HG03175 (cell line): ENCODE measurements around the gene WDR13.
A peak's percentile ranks its signal among the peaks of the same experiment; 100 is the strongest.

Experiments used
- ATAC-seq: cut with Tn5 transposase; IDR thresholded peaks from one replicate; pipeline ENCODE4 v1.9.1; 2021; ENCODE audit warnings: mild to moderate bottlenecking, moderate library complexity; ENCODE audit not compliant: unreplicated experiment

WDR13 gene

DNA sequence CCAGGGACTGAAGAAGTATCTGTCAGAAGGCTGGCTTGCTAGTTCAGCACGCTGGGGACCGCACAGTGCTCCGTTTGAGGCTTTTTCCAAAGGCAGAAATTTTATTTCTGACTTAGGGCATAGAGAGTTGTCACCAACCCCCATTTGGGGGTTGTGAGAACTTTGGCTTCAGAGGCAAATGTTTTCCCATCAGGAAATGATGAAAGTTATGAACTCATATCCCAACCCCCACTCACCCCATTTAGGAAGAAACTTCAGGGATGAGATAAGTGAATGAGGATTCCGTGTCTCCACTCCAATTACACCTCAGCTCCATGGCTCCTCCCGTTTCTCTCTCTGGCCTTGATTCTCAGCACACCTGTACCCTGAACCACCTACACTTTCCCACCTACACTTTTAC lies 4.3 kb upstream of the WDR13 start:
- ATAC-seq, result no peak

DNA sequence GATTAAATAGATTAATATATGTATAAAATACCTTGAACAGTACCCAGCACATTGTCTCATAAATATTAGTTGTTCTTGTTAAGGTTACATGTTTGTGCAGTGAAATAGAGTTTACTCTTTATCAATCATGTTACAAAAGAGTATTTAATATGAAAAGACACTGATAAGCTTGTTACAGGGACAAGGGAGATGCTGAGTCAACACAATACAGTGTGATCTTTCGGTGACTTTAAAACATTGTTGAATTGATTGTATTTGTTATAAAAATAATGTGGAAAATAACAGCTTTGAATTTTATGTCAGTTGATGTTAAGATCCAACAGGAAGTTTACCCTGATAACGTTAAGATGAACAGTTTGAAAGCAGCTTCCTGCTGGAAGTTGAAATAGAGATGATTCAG lies 1.4 kb upstream of the WDR13 start:
- ATAC-seq, result no peak

DNA sequence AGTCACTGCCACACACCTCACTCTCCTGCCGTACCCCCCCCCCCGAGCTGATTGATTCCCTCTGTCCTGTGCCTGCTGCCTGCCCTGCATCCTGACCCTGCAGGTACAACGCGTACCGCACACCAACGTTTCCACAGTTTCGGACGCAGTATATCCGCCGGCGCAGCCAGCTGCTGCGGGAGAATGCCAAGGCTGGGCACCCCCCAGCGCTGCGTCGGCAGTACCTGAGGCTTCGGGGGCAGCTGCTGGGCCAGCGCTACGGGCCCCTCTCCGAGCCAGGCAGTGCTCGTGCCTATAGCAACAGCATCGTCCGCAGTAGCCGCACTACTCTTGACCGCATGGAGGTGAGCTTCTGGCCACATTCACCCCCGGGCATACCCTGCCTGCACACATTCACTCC lies 1.3 kb downstream of the WDR13 start:
- no peak for ATAC-seq

DNA sequence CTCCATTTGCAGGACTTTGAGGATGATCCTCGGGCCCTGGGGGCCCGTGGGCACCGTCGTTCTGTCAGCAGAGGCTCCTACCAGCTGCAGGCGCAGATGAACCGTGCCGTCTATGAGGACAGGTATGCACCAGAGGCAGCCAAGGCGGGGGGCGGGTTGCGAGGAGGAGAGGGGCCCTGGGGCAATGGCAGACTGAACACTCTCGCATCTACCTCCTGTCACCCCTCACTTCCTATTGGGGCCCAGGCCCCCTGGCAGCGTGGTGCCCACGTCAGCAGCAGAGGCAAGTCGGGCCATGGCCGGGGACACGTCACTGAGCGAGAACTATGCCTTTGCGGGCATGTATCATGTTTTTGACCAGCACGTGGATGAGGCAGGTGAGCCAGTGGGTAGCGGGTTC lies 2.0 kb downstream of the WDR13 start:
- ATAC-seq, result no peak

DNA sequence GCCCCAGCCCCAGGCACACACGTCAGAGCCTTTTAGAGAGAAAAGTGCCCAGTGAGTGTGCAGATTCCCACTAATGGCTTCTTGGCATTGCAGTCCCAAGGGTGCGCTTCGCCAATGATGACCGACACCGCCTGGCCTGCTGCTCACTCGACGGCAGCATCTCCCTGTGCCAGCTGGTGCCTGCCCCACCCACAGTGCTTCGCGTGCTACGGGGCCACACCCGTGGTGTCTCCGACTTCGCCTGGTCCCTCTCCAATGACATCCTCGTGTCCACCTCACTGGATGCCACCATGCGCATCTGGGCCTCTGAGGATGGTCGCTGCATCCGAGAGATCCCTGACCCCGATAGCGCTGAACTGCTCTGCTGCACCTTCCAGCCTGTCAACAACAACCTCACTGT lies 2.9 kb downstream of the WDR13 start:
- ATAC-seq, result no peak

DNA sequence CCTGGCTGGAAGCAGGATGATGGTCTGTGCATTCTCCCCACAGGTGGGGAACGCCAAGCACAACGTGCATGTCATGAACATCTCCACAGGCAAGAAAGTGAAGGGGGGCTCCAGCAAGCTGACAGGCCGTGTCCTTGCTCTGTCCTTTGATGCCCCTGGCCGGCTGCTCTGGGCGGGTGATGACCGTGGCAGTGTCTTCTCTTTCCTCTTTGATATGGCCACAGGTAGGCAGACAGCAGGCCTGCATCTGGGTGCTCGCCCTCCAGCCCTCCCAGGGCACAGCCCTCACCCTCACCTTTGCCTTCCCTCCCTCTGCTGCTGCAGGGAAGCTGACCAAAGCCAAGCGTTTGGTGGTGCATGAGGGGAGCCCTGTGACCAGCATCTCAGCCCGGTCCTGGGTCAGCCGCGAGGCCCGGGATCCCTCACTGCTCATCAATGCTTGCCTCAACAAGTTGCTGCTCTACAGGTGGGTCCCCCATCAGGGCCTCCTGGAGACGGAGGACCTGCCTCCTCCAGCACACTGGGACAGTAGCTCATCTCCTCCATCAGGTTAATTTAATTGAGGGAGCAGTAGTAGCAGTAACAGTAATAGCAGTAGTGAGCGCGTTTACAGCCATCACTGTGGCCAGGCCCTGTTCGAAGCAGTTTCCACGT lies 4.6 kb downstream of the WDR13 start:
- no peak for ATAC-seq

DNA sequence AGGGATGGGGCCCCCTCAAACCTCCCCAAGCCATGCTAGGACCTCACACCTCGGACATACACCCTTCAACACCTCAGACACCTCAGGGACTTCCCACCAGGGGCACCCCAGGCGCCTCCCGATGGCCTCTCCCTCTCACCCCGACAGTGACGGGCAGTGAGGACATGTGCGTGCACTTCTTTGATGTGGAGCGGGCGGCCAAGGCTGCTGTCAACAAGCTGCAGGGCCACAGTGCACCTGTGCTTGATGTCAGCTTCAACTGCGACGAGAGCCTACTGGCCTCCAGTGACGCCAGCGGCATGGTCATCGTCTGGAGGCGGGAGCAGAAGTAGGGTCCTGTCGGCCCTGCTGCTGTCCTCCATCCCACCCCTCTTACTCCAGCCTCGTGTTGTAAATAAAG lies 7.4 kb downstream of the WDR13 start:
- ATAC-seq, result no peak

DNA sequence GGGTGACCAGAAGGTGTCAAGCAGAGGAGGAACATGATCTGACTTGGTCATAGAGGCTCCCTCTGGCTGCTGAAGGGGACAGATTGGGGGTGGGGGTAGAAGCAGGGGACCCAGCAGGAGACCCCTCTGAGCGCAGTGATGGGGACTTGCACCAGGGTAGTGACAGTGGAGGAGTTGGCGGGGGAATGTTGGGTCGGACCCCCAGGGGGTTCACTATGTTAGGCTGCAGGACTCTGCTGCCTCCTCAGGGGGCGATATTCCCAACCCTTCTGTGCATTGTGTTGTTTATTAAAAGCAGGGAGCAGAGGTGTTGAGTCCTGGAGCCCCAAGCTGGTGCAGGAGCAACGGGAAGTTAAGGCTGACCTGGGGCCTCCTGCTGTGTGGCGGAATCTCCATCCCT lies 8.8 kb downstream of the WDR13 start:
- no peak for ATAC-seq

DNA sequence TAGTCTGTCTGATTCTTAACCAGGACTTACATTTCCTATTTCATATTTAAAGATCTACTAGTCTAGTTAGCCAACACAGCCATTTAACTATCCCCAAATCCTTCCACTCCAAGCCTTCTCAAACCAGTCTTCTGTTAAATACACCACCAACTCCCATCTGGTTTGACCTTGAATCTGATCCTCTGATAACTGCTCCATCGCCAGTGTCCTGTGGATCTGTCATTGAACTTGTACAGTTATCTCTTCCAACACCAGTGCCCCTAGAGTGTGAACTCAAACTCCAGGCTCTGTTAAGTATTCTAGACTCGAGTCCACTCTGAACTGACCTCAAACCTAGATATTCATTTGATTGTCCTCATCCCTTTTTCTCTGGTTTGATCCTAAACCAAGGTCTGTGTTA lies 14.4 kb downstream of the WDR13 start:
- ATAC-seq, result no peak

DNA sequence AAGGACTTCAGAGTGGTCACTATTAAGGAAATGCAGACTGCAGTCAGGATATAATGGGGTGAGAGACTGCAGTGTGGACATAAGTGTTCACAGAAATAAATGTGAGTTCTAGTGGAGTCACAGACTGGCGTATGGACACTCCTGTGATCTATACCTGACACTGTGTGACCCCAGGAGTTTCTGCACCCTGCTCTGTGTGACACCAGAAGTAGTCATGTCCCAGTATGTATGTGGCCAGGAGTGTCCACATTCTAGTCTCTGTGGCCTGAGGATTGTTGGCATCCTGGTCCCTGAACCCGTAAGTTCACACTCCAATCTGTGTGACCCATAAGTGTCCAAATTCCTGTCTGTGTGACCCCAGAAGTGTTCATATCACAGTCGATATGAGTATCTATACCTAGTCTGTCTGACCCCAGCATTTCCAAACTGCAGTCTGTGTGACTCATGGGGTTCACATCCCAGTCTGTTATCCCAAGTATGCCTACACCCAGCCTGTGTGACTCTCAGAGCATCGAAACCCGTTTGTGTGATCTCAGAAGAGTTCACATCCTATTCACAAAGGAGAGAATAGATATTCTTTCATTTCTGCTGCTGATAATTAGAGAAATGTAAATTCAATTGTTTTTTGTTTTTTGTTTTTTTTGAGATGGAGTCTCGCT lies 16.3 kb downstream of the WDR13 start:
- ATAC-seq, result no peak

DNA sequence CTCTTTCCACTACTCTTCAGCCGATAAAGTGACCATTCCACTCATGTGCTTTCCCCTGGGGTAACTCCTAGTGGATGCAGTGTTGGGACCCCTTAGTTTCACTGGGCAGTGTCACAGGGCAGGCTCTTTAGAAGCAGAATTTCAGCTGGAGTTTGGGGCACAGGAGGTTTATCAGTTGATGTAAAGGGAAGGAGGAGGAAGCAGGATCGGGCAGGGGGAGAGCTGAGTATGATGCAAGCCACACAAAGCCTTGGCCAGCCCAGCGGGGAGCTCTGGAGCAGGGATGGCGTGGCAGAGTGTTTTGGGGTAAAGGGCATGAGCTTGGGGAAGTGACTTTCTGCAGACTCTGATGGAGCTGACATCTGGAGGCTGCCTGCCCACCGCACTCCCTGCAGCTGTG lies 19.3 kb downstream of the WDR13 start:
- no peak for ATAC-seq

DNA sequence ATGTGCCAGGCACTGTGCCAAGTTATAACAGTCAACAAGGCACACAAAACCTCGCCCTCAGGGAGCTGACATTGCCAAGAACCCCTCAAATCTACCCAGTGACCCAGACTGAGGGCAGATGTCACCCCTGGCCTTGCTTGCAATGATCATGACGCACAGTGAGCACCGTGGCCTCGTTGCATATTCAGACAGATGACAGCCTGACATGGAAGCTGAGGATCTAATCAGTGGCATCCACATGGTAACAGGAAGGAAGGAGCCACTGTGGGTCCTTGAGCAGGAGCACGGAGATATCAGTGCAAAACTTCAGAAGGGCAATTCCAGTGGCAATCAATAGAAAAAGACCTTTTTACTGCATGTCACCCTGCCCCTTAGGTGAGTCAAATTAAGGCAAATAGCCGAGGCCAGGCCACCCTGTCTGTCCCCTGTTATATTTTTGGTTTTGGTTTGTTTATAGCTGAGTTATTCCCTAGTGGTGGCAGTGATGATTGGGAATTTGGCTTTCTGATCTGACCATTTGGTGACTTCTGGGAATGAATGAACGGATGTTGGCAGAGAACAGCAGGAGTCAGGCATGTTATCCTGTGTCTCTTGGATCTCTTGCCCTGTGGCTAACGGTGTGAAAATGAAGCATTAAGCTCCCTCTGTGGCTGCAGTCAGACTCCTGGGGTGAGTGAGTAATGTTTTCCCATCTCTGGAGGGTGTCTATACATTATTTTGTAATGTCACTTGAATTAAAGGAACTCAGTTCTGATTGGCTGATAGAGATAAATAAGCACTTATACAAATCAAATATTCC lies 20.4 kb downstream of the WDR13 start:
- no peak for ATAC-seq

DNA sequence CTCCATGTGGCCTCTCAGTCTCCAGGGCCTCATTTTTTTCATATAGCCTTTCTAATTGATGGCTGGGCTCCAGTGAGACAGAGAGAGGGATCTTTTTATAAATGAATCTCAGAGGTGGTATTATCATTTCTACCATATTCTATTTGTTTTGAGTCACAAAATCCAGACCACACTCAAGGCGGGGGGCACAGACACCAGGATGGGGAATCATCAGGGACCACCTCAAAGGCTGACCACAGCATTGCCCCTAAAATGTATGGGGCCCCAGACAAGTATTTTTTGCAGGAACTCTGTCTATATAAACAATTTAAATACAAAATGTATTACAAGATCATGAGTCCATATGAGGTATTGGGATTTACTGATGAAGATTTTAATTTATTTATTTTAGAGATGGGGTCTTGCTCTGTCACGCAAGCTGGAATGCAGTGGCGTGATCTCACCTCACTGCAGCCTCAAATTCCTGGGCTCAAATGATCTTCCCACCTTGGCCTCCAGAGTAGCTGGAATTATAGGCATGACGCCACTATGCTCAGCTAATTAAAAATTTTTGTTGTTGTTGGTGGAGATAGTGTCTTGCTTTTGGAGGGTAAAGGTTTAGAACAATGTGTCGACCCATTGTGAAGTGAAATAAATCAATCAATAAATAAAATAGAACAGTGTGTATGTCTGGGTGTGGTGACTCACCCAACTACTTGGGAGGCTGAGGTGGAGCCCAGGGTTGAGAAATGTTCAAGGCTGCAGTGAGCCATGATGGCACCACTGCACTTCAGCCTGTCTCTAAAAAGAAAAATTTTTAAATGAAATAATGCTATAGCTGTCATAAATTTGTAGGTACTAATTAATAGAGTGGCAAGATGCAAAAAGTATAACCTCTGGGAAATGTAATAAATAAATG lies 29.4 kb downstream of the WDR13 start:
- ATAC-seq, result no peak

DNA sequence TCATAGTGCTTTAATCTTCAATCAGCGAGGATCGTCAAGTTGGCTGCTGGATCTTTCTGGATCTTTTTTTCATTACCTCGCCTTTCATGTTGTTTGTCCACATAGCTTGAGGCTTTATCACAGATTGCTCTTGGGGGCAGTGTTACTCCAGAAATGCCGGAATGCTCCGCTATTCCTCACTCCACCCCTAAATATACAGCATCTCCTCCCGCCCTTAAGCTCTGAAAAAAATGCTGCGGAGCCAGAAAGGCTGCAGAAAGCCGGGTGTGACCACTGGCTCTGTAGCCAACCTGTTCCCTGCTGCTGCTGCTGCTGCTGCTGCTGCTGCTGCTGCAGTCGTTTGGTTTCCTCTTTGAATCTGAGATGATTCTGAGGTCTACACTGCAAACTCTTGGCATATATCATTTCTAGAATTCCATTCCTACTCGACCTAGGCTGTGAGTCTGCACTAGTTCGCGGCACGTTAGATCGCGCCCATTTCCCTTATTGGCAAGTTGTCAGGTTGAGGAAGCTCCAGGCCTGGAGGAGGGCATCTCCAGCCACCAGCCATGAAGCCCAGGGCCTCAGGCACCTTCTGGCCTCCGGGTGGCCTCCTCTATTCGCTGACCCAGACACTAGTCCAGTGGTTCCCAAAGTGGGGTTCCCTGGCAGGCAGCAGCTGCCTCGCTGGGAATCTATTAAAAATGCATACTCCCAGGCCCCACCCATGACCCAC lies 34.2 kb downstream of the WDR13 start:
- peak; percentile 83 for ATAC-seq

DNA sequence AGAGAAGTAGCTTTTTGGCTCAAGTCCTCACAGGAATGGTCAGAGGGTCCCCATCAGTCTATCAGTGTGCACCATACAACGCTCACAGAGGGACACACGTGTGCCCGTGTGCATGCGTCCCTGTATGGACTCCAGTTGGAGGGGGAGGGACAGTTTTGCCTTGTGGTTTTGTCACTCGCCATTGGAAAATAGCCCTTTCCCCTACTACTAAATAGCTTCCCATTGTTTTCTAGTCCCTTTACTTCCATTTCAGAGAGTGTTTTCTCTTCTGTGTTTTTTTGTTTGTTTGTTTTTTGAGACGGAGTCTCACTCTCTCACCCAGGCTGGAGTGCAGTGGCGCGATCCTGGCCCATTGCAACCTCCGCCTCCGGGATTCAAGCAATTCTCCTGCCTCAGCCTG lies 34.9 kb downstream of the WDR13 start:
- no peak for ATAC-seq

DNA sequence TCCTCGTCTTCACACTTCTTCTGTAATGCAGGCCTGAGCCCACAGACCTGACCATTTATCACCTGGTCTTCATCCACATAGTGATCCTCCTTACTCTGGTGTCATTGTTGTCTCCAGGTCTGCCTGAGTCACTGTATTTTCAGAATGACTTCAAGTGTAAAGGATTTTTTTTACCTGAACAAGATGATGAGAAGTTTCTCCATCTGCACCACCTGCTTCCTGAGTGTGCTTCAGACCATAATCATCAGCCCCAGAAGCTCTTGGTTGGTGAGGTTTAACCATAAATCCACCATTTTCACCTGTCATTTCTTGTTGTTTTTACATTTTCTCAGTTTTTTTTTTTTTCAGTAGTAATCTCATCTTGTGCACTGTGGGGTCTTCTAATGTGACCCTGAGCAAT lies 39.0 kb downstream of the WDR13 start:
- ATAC-seq, result no peak

DNA sequence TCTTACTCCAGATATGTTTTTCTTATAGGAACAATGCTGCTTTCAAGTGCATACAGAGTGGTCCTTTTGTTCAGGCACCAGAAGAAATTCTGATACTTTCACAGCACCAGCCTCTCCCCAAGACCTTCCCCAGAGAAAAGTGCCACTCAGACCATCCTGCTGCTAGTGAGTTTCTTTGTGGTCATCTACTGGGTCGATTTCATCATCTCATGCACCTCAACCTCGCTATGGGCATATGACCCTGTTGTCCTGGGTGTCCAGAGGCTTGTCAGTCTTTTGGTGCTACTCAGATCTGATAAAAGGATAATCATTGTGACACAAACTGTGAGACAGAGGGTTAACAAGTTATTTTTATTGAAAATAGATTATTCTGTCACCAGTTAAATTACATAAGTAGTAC lies 39.5 kb downstream of the WDR13 start:
- no peak for ATAC-seq

DNA sequence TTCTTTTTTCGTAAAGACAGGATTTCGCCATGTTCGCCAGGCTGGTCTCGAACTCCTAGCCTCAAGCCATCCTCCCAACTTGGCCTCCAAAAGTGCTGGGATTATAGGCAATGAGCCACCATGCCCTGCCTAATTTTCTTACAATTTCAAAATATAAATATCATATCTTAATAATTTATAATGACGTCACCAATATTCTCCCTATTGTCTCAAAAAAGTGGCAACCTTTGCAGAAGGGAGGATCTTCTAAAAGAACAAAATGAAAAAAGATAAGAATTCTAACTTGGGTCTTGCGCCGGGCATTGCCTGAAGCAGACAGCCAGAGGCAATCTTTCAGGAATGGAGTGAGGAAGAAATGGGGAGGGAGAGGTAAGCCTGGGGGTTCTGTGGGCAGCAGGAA lies 48.4 kb downstream of the WDR13 start:
- ATAC-seq, result no peak

DNA sequence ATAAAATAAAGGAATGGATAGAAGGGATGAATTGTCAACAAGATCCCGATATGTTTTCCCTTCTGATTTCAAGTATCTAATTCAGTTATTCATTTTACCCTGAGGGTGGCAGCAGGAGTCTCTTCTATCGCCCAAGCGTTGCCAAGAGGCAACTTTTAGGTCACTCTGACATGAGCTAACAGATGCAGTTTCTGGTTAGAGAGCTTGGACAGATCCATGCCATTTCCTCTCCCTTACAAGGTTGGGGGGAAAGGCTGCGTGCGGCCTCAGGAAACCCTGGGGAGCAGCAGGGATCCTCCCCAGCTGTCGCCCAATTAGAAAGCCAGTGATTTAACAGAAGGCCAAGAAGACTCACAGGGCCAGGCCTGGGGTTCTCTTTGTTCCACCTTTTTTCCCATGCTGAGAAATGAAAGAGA lies 51.1 kb downstream of the WDR13 start:
- ATAC-seq, result no peak

DNA sequence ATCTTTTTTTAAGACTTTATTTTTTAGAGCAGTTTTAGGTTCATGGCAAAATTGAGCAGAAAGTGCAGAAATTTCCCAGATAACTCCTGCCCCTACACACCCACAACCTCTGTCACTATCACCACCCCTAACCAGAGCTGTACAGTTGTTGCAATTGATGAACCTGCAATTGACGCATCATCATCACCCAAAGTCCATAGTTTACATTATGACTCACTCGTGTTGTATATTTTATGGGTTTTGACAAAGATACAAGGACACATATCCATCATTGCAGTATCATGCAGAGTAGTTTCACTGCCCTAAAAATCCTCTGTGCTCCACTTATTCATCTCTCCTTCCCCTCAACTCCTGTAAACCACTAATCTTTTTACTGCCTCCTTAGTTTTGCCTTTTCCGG lies 51.8 kb downstream of the WDR13 start:
- ATAC-seq, result no peak
